HG02623 (cell line): ENCODE results near the gene SAMD14.

ENCODE experiments used
- ATAC-seq: cut with Tn5 transposase; IDR thresholded peaks from one replicate; pipeline ENCODE4 v1.9.1; 2021; ENCODE audit warnings: moderate library complexity; ENCODE audit not compliant: unreplicated experiment

SAMD14 gene

GRCh38 chr17:50129728-50130558 is at the start of gene SAMD14:
SAMD14 (minus strand) TSS chr17:50130160; CDS start chr17:50124959, 5,201 bp downstream.
- ATAC-seq = no peak

DNA sequence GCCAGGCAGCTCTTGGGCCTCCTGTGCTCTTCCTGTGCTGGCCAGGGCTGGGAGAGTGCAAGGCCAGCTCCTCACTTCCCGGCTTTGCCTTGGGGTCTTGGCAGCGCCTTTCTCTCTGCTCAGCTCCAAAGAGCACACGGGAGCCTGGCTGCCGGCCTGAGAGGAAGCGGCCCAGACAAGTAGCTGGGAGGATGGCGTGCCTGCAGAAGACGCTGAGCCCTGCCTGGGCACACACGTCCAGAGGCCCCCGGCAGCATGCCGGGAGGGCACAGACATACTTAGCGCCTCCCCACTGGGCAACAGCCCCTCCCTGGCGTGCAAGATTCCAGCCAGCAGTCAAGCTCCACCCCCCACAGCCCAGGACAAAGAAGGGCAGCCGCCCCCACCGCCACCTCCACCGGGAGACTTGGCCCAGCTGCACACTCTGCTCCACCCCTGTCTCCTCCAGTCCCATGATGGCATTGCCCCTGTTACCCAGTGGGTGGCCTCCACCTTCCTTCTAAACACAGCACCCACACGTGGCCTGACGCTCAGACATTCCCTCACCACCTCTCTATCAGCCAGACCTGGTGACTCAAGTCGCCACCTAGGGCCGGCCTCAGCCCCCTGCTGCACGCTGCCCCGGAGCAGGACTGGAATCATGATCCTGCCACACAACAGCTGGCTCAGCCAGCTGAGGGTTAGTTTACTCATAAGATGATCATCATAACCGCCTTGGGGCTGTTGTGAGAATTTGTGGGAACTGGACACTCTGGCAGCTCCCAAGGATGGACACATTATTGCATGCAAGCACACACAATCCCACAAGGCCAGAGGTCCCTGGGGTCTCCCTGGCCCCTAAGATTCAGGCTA is 48.2 kb upstream of the SAMD14 start:
- peak; percentile 58 for ATAC-seq

- ATAC-seq = no peak
These were observed 47.5 kb upstream of the SAMD14 start for GRCh38 chr17:50177476-50177875.

GRCh38 chr17:50176559-50177357 is 46.8 kb upstream of the SAMD14 start:
- ATAC-seq = no peak

GRCh38 chr17:50175035-50175807 is 45.3 kb upstream of the SAMD14 start:
- no peak for ATAC-seq

- no peak for ATAC-seq
These were observed 44.5 kb upstream of the SAMD14 start for GRCh38 chr17:50174444-50174843.

DNA sequence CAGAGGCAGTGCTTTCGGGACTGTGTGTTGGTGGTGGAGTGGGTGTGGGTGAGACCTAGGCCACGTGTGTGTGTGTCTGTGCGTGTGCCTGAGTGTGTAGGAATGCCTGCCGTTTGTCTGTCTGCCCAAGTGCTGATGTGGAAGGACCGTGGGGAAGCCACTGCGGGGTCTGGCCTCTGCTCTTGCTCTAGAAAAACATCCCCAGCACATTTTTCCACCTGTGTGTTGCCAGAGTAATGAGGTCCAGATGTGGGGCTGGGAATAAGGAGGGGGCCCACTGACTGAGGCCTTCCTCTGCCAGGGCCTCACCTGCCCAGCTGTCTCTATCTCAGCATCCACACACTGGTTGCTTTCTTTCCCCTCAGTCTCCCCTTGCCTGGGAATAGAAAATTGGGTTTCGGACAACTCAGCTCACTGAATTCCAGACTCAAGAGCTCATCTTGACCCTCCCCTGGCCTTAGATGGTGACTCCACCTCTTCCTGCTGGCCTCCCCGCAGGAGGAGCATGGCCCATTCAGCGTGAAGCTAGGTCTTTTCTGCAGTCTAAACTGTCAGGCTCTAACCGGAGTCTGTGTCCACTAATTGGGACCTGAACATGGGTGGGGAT is 43.5 kb upstream of the SAMD14 start:
- no peak for ATAC-seq

GRCh38 chr17:50172936-50173334 is 43.0 kb upstream of the SAMD14 start:
- no peak for ATAC-seq

- ATAC-seq = no peak
These were observed 42.2 kb upstream of the SAMD14 start for GRCh38 chr17:50172130-50172529.

- ATAC-seq = no peak
These were observed 41.6 kb upstream of the SAMD14 start for GRCh38 chr17:50171371-50172071.

GRCh38 chr17:50170662-50171370 is 40.9 kb upstream of the SAMD14 start:
- no peak for ATAC-seq

DNA sequence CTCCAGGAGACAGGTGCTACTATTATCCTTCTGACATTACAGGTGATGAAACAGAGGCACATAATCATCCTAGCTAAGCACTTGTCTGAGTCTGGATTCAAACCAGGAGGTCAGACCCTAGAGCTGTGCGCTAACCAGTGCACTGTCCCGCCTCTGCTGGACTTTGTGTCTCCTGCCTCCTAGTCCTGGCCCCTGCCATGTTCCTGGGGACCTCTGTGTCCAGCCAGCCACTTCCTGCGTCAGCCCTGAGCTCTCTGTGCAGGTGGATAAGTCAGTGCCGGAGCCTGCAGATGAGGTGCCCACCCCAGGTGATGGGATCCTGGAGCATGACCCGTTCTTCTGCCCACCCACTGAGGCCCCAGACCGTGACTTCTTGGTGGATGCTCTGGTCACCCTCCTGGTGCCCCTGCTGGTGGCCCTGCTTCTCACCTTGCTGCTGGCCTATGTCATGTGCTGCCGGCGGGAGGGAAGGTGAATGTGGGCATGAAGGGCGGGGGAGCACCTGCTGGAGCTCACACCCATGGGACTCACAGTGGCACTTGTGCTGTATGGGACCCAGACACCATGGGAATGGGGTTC is 40.0 kb upstream of the SAMD14 start:
- no peak for ATAC-seq

GRCh38 chr17:50169121-50169764 is 39.3 kb upstream of the SAMD14 start:
- no peak for ATAC-seq

- ATAC-seq = no peak
These were observed 38.4 kb upstream of the SAMD14 start for GRCh38 chr17:50168319-50168718.

GRCh38 chr17:50167371-50167770 is 37.4 kb upstream of the SAMD14 start:
- ATAC-seq = no peak

DNA sequence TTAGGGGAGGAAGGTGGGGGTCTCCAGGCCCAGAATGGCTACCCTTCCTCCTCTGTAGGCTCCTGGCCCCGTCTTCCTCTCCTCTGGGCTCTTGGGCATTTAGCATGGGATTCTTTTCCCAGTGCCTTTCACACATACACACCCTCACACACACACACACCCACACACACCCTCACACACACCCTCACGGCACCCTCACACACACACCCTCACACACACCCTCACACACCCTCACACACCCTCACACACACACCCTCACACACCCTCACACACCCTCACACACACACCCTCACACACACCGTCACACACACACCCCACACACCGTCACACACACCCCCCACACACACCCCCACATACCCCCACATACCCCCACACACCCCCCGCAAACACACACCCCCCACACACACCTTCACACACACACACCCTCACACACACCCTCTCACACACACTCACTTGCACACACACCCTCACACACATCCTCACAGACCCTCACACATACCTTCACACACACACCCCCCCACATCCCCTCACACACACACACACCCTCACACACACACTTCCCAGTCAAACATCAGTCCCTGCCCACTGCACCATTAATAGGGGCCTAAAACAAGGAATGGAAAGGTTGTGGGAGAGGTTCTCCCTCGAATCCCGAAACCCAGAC is 36.7 kb upstream of the SAMD14 start:
- no peak for ATAC-seq

- no peak for ATAC-seq
These were observed 36.0 kb upstream of the SAMD14 start, which contains the start of gene SGCA for GRCh38 chr17:50165867-50166517. SGCA (plus strand) TSS chr17:50166005; CDS start chr17:50166041, 36 bp downstream.
